ENCODE data around the gene ADRB1. TPM values are rescaled to one million over a fixed set of nuclear protein-coding genes. Genes with fewer than 3 reads are reported as not detected.

Gene ADRB1
- total RNA-seq, 1 donor from 2014 or later, result not detected

DNA sequence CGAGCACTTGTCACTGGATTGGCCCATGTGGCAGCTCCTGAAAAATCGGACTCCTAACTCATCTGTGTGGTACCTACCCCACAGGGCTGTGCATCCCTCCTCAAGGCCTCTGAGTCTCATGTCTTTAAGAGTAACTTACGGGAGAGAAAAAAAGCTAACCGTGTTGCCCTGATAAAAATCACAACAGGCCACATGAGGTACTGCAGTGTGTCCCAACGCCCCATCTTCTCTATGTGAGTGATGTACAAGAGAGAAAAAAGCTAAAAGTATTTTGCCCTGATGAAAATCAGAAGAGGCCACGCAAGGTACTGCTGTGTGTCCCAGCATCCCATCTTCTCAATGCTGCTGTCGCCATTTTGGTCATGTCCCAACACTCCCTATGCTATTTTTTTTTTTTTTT is 41.2 kb upstream of the ADRB1 start:
- no peaks in the 10 kb centered on the region for H3K27me3 Mint-ChIP-seq (ENCODE audit: unreplicated experiment)
- no peaks in the 10 kb centered on the region for H3K9me3 Mint-ChIP-seq (ENCODE audit: unreplicated experiment)
- no peak for DNase-seq (ENCODE audit: low spot score)
- TF ChIP-seq, protein P1, sequence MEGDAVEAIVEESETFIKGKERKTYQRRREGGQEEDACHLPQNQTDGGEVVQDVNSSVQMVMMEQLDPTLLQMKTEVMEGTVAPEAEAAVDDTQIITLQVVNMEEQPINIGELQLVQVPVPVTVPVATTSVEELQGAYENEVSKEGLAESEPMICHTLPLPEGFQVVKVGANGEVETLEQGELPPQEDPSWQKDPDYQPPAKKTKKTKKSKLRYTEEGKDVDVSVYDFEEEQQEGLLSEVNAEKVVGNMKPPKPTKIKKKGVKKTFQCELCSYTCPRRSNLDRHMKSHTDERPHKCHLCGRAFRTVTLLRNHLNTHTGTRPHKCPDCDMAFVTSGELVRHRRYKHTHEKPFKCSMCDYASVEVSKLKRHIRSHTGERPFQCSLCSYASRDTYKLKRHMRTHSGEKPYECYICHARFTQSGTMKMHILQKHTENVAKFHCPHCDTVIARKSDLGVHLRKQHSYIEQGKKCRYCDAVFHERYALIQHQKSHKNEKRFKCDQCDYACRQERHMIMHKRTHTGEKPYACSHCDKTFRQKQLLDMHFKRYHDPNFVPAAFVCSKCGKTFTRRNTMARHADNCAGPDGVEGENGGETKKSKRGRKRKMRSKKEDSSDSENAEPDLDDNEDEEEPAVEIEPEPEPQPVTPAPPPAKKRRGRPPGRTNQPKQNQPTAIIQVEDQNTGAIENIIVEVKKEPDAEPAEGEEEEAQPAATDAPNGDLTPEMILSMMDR (IDR thresholded peaks at IDR 0.05; ENCODE audit: unreplicated experiment), result peak; percentile 29
- H3K36me3 Mint-ChIP-seq (ENCODE audit: low read depth, unreplicated experiment), result no peaks in the 10 kb centered on the region
- peaks cover 10% of the 10 kb centered on the region for H3K4me1 Mint-ChIP-seq (ENCODE audit: unreplicated experiment)
- H3K4me3 Mint-ChIP-seq (ENCODE audit: unreplicated experiment), result no peak overlapping the region
- no peak overlapping the region for H3K27ac Mint-ChIP-seq (ENCODE audit: unreplicated experiment)

DNA sequence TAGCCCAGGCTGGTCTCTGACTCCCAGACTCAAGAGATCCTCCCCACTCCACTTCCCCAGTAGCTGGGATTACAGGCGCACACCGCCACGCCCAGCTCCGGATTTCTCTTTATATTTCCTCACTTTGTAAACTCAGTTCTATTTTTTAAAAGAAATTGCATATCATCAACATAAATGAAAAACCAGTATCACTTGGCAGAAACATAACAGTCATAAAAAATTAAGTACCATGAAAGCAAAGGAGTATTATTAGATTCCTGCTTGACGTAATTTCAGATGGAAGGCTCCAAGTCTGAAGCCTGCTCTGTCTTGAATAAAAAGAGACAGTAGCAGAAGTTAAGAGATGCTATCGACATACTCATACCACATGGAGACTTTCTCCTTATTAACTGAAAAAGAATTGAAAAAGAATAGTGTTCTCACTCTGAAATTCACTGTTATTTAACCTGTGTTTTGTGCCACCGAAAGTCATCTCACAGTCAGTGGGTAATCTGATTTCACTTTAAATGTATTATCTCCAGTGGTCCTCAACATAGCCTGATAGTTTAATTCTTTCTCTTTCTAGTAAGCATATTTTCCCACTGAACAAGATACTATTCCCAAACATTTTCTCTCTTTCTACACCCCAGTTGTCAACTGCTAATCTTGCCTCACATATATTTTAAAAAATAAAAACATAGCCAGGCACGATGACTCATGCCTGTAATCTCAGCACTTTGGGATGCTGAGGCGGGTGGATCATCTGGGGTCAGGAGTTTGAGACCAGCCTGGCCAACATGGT is 40.3 kb upstream of the ADRB1 start:
- no peaks in the 10 kb centered on the region for H3K27me3 Mint-ChIP-seq (ENCODE audit: unreplicated experiment)
- no peaks in the 10 kb centered on the region for H3K9me3 Mint-ChIP-seq (ENCODE audit: unreplicated experiment)
- no peak for DNase-seq (ENCODE audit: low spot score)
- TF ChIP-seq, protein P1 (IDR thresholded peaks at IDR 0.05; ENCODE audit: unreplicated experiment), result no peak
- H3K36me3 Mint-ChIP-seq (ENCODE audit: low read depth, unreplicated experiment), result no peaks in the 10 kb centered on the region
- peaks cover 10% of the 10 kb centered on the region for H3K4me1 Mint-ChIP-seq (ENCODE audit: unreplicated experiment)
- H3K4me3 Mint-ChIP-seq (ENCODE audit: unreplicated experiment), result no peak overlapping the region
- H3K27ac Mint-ChIP-seq (ENCODE audit: unreplicated experiment), result no peak overlapping the region

DNA sequence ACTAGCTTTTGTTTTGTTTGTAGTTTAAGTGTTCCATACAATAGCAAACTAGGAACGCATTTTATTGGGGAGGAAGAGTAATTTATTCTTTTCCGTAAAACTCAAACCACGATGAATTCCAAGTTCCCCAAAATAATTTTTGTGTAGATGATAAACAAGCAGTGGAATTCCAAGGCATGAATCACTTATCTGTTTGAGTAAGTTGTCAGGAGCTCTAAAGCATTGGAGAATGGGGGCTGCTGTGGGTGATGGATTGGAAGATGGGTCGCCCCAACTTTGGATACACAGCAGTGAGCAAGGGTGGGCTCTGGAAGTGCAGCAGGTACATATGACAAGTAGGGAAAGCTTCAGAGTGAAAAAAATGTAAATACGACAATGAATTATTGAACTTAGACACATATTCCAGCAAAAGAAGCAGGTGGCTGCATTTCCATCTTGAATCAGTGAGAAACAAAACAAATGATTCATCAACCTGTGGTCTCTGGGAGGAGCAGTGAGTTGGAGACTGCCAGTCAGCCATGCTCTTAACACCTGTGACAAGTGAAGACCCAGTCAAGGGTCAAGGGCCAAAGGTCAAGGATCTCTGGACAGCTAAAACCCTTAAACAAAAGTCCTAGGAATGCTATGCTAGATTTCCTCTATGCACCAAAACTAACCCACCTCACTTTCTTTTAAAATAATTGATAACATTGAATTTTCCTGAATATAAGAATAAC is 34.2 kb upstream of the ADRB1 start:
- Mint-ChIP-seq H3K27me3 (ENCODE audit: unreplicated experiment) (no peaks in the 10 kb centered on the region), H3K4me1 (ENCODE audit: unreplicated experiment) (no peaks in the 10 kb centered on the region), H3K4me3 (ENCODE audit: unreplicated experiment) (no peak overlapping the region), H3K27ac (ENCODE audit: unreplicated experiment) (no peak overlapping the region), H3K36me3 (ENCODE audit: low read depth, unreplicated experiment) (no peaks in the 10 kb centered on the region), H3K9me3 (ENCODE audit: unreplicated experiment) (no peaks in the 10 kb centered on the region)
- no peak for DNase-seq (ENCODE audit: low spot score)
- TF ChIP-seq, protein P1 (IDR thresholded peaks at IDR 0.05; ENCODE audit: unreplicated experiment), result no peak

DNA sequence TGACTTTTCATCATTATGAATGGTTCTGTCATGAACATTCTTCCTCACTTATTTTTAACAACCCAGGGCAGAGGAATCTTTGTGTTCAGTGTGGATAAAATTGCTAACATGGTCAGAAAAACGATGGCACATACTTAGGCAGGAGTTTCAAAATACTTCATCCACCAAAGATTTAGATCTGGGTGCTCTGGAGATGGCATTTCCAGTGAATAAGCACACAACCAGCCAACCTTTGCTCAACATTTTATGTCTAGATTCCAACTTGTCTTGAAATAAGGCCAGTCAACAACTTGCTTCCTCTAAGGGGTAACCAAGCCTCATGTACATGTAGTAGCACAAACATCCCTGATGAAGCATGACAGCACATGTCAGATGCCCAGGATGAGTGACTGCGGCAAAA is 33.4 kb upstream of the ADRB1 start:
- no peak for DNase-seq (ENCODE audit: low spot score)
- H3K36me3 Mint-ChIP-seq (ENCODE audit: low read depth, unreplicated experiment), result no peaks in the 10 kb centered on the region

More for the DNA sequence above, 33.4 kb upstream of the ADRB1 start:
- Mint-ChIP-seq H3K9me3 (ENCODE audit: unreplicated experiment) (no peaks in the 10 kb centered on the region), H3K27ac (ENCODE audit: unreplicated experiment) (no peak overlapping the region), H3K27me3 (ENCODE audit: unreplicated experiment) (no peaks in the 10 kb centered on the region), H3K4me1 (ENCODE audit: unreplicated experiment) (no peaks in the 10 kb centered on the region), H3K4me3 (ENCODE audit: unreplicated experiment) (no peak overlapping the region)
- TF ChIP-seq, protein P1 (IDR thresholded peaks at IDR 0.05; ENCODE audit: unreplicated experiment), result no peak
